Measurements from ENCODE around the gene GFI1B.

GRCh38 chr9:133032171-133032570 lies 53.7 kb downstream of the GFI1B start:
- TF ChIP-seq POLR2A (IDR thresholded peaks at IDR 0.05) (no peak), CTCF (IDR thresholded peaks at IDR 0.05) (no peak)
